ENCODE results near the gene DUSP1.

DNA sequence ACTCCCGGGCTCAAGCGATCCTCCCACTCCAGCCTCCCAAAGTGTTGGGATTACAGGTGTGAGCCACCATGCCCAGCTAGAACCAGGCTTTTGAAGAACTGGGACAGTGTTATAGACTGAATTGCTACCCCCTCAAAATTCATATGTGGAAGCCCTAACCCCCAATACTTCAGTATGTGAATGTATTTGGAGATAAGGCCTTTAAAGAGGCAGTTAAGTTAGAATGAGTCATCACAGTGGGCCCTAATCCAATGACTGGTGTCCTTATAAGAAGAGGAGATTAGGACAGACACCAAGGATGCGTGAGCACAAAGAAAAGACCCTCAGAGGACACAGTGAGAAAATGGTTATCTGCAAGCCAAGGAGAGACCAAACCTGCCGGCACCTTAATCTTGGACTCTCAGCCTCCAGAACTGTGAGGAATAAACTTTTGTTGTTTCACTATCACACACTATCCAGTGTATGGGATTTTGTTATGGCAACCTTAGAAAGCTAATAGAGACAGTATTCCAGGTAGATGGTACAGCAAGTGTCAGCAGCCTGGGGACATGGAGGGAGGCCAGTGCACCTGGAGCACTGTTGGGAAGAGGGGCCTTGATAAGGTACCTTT lies 31.7 kb upstream of the DUSP1 start:
- no peak for TF ChIP-seq POLR2A (IDR thresholded peaks at IDR 0.05)
- TF ChIP-seq, protein P1, sequence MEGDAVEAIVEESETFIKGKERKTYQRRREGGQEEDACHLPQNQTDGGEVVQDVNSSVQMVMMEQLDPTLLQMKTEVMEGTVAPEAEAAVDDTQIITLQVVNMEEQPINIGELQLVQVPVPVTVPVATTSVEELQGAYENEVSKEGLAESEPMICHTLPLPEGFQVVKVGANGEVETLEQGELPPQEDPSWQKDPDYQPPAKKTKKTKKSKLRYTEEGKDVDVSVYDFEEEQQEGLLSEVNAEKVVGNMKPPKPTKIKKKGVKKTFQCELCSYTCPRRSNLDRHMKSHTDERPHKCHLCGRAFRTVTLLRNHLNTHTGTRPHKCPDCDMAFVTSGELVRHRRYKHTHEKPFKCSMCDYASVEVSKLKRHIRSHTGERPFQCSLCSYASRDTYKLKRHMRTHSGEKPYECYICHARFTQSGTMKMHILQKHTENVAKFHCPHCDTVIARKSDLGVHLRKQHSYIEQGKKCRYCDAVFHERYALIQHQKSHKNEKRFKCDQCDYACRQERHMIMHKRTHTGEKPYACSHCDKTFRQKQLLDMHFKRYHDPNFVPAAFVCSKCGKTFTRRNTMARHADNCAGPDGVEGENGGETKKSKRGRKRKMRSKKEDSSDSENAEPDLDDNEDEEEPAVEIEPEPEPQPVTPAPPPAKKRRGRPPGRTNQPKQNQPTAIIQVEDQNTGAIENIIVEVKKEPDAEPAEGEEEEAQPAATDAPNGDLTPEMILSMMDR (IDR thresholded peaks at IDR 0.05): no peak
